Calu3 (cell line): ENCODE measurements around the gene NPAS3. TPM values are rescaled to one million over a fixed set of nuclear protein-coding genes. Genes with fewer than 3 reads are reported as not detected.

Source experiments
- BruUV-seq: library from RNA; stranded (reverse); fragments of 400-500 nt; replicated peaks from 2 replicates; lab custom pipeline; 2021; lab: Mats Ljungman, UMichigan
- CTCF ChIA-PET: fragments of 300-600 bp; sonication (Branson Sonifier 250); formaldehyde crosslinking; loops from one replicate; lab custom pipeline; 2022; ENCODE audit warnings: antibody characterized with exemption; lab: Charles Lee
- DNase-seq: peaks from one replicate; pipeline ENCODE4 v3.0.0; 2022
- H3K27ac Mint-ChIP-seq: one replicate; pipeline ENCODE4 v1.8.0; 2022; ENCODE audit warnings: mixed read lengths; ENCODE audit not compliant: unreplicated experiment
- H3K27me3 Mint-ChIP-seq: one replicate; pipeline ENCODE4 v1.8.0; 2022; ENCODE audit warnings: mixed read lengths; ENCODE audit not compliant: unreplicated experiment
- H3K36me3 Mint-ChIP-seq: one replicate; pipeline ENCODE4 v1.8.0; 2022; ENCODE audit warnings: mild to moderate bottlenecking, moderate library complexity, mixed read lengths; ENCODE audit not compliant: insufficient read depth, unreplicated experiment
- H3K4me1 Mint-ChIP-seq: one replicate; pipeline ENCODE4 v1.8.0; 2022; ENCODE audit warnings: mild to moderate bottlenecking, low read depth, mixed read lengths; ENCODE audit not compliant: unreplicated experiment
- H3K4me3 Mint-ChIP-seq: one replicate; pipeline ENCODE4 v1.8.0; 2022; ENCODE audit warnings: mild to moderate bottlenecking, low read depth, moderate library complexity, mixed read lengths; ENCODE audit not compliant: unreplicated experiment
- H3K9me3 Mint-ChIP-seq: one replicate; pipeline ENCODE4 v1.8.0; 2022; ENCODE audit warnings: low read depth, mixed read lengths; ENCODE audit not compliant: unreplicated experiment
- CTCF ChIP-seq: fragments of 200-600 bp; IDR thresholded peaks from one replicate; pipeline ENCODE4 v1.8.0; 2022; ENCODE audit warnings: antibody characterized with exemption; ENCODE audit not compliant: unreplicated experiment
- intact Hi-C: fragments of 100-400 bp; cut with micrococcal nuclease; formaldehyde crosslinking; loops from one replicate; pipeline ENCODE4 v1.10.0; 2022; ENCODE audit not compliant: unreplicated experiment
- total RNA-seq: library from RNA; stranded (reverse); gene quantifications from 2 replicates; pipeline ENCODE4 v1.2.3, GENCODE V29; 2022

NPAS3 gene
- total RNA-seq, 1 experiment from 2014 or later = not detected

GRCh38 chr14:33062476-33062875, 123.8 kb downstream of the NPAS3 start:
- no peaks in the 10 kb centered on the region for H3K9me3 Mint-ChIP-seq
- H3K27me3 Mint-ChIP-seq = peaks cover 22% of the 10 kb centered on the region
- H3K4me1 Mint-ChIP-seq = no peaks in the 10 kb centered on the region
- CTCF ChIA-PET = no interaction called here
- intact Hi-C loops = no loop called here
- H3K27ac Mint-ChIP-seq = no peak overlapping the region
- no peak for DNase-seq
- no peak for TF ChIP-seq CTCF
- no TSS peak for BruUV-seq
- H3K4me3 Mint-ChIP-seq = no peak overlapping the region
- no peaks in the 10 kb centered on the region for H3K36me3 Mint-ChIP-seq

GRCh38 chr14:33062881-33063280, 124.2 kb downstream of the NPAS3 start:
- Mint-ChIP-seq H3K36me3 (no peaks in the 10 kb centered on the region), H3K9me3 (no peaks in the 10 kb centered on the region), H3K27me3 (peaks cover 26% of the 10 kb centered on the region), H3K4me1 (no peaks in the 10 kb centered on the region), H3K4me3 (no peak overlapping the region), H3K27ac (no peak overlapping the region)
- CTCF ChIA-PET = no interaction called here
- intact Hi-C loops = no loop called here
- BruUV-seq = no TSS peak
- no peak for TF ChIP-seq CTCF
- no peak for DNase-seq

- Mint-ChIP-seq H3K36me3 (no peaks in the 10 kb centered on the region), H3K9me3 (no peaks in the 10 kb centered on the region), H3K4me1 (no peaks in the 10 kb centered on the region), H3K27me3 (peaks cover 32% of the 10 kb centered on the region), H3K27ac (no peak overlapping the region), H3K4me3 (no peak overlapping the region)
- no peak for TF ChIP-seq CTCF
- no peak for DNase-seq
- CTCF ChIA-PET = no interaction called here
- intact Hi-C loops = no loop called here
- BruUV-seq = no TSS peak
These were observed 124.8 kb downstream of the NPAS3 start for GRCh38 chr14:33063521-33063920.

GRCh38 chr14:33065634-33066033, 127.0 kb downstream of the NPAS3 start:
- Mint-ChIP-seq H3K27ac (no peak overlapping the region), H3K4me3 (no peak overlapping the region), H3K27me3 (peaks cover 27% of the 10 kb centered on the region), H3K36me3 (no peaks in the 10 kb centered on the region), H3K9me3 (no peaks in the 10 kb centered on the region), H3K4me1 (no peaks in the 10 kb centered on the region)
- CTCF ChIA-PET = no interaction called here
- intact Hi-C loops = no loop called here
- no peak for DNase-seq
- TF ChIP-seq CTCF = no peak
- no TSS peak for BruUV-seq
